ENCODE measurements around the gene CYP27B1. TPM values are rescaled to one million over a fixed set of nuclear protein-coding genes. Genes with fewer than 3 reads are reported as not detected.
A peak's percentile ranks its signal among the peaks of the same experiment; 100 is the strongest.

The CYP27B1 gene
- total RNA-seq, 3 donors from 2014 or later: 0.33 to 2.2 (median 0.48) TPM

GRCh38 chr12:57736741-57737466 is 30.0 kb downstream of the CYP27B1 start:
- Histone ChIP-seq H3K4me1 (peaks cover 9 to 15% of the 10 kb centered on the region in 2 donors), H3K4me3 (peak overlapping the region in 2 of 3 donors; percentile 44 to 67), H3K36me3 (no peaks in the 10 kb centered on the region), H3K9me3 (no peaks in the 10 kb centered on the region), H3K27ac (no peak overlapping the region), H3K27me3 (peaks cover 17 to 41% of the 10 kb centered on the region in 2 donors)
- no peak for DNase-seq (ENCODE audit: low spot score in 2 of 2)
- intact Hi-C loops (cut with DNase I; ENCODE audit: low total_unique reads): no loop called here
- no peak for TF ChIP-seq POLR2AphosphoS5 (IDR thresholded peaks at IDR 0.05)
- TF ChIP-seq POLR2A (IDR thresholded peaks at IDR 0.05): no peak
- TF ChIP-seq CTCF (IDR thresholded peaks at IDR 0.05): no peak

DNA sequence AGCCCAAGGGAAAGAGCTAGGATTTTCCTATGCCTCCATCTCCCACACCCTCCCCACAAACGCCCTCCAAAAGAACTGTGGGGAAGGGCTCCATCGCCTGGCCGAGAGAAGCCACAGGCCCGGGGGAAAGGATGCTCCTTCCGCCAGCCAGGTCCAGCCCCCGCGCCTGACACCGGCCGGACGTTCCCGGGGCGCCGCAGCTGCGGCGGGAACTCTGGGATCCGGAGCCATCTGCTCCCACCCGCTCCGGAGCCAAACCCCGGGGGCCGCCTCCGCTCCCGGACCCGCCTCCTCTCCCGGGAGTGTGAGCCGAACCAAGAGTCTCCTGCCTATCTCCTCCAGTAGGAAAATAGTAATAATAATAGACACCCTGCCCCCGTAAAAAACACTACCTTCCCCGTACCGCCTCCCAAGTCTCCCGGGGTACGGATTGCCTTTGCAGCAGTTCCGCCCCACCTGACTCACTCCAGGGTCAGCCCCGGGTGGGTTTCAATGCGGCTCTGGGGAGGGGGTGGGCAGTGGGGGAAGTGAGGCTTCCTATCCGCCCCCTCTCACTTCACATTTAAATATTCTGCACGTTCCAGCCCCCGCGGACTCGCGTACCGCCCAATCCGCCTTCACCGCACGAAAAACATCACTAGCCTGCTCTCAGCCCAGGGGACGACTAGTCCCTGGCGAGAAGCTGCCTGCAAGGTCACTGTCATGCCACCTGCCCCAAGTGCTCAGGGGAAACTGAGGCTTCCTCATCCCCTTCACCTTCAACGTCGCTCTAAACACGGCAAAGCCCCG is 30.7 kb downstream of the CYP27B1 start:
- no peaks in the 10 kb centered on the region for H3K9me3 ChIP-seq
- H3K4me1 ChIP-seq: peaks cover 9 to 15% of the 10 kb centered on the region in 2 donors
- H3K4me3 ChIP-seq: peak overlapping the region; percentile 1 to 67 (median 44)
- DNase-seq (ENCODE audit: low spot score in 2 of 2): no peak
- no peaks in the 10 kb centered on the region for H3K36me3 ChIP-seq
- intact Hi-C loops (cut with DNase I; ENCODE audit: low total_unique reads): no loop called here
- TF ChIP-seq POLR2A (IDR thresholded peaks at IDR 0.05): no peak
- TF ChIP-seq POLR2AphosphoS5 (IDR thresholded peaks at IDR 0.05): no peak
- no peak for TF ChIP-seq CTCF (IDR thresholded peaks at IDR 0.05)
- H3K27ac ChIP-seq: no peak overlapping the region
- peaks cover 17 to 41% of the 10 kb centered on the region in 2 donors for H3K27me3 ChIP-seq

DNA sequence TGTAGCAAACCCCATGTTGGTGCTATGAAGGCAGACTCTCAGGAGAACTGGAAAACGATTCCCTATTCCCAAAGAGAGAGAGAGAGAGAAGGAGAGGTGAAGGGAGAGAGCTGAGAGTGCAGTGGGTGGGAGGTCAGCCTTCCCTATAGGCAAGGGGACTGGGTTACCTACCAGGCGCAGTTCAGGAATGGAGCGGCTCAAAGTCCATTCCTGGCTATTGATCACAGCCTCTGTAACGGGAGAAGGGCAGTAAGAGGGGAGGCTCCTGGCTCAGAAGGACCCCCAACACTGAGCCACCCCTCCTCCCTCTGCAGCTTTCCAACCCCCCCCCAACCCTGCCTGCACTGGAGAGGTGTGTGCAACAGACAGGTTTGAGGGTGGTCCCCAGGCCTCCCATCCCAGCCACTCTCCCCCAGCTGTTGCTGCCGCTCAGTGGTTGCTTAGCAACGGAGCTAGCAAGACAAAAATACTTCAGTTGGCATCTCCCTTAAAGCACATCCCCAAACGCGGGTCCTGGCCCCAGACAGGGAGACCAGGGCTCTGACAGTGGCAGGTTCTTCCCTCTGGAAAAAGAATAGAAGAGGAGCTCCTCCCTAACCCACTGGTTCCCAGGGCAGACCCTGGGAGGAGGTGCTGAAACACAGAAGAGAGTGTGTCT is 31.6 kb downstream of the CYP27B1 start:
- intact Hi-C loops (cut with DNase I; ENCODE audit: low total_unique reads): no loop called here
- DNase-seq (ENCODE audit: low spot score in 2 of 2): no peak
- H3K4me1 ChIP-seq: peaks cover 9 to 15% of the 10 kb centered on the region in 2 donors
- no peak overlapping the region for H3K27ac ChIP-seq
- H3K4me3 ChIP-seq: peak overlapping the region in 2 of 3 donors; percentile 44 to 67
- H3K27me3 ChIP-seq: peaks cover 17 to 41% of the 10 kb centered on the region in 2 donors
- no peaks in the 10 kb centered on the region for H3K36me3 ChIP-seq
- H3K9me3 ChIP-seq: no peaks in the 10 kb centered on the region
- TF ChIP-seq POLR2A (IDR thresholded peaks at IDR 0.05) (no peak), POLR2AphosphoS5 (IDR thresholded peaks at IDR 0.05) (no peak), CTCF (IDR thresholded peaks at IDR 0.05) (no peak)

- TF ChIP-seq POLR2A (IDR thresholded peaks at IDR 0.05): no peak
- no peak for TF ChIP-seq POLR2AphosphoS5 (IDR thresholded peaks at IDR 0.05)
- TF ChIP-seq CTCF (IDR thresholded peaks at IDR 0.05): no peak
- peaks cover 17 to 38% of the 10 kb centered on the region in 2 donors for H3K27me3 ChIP-seq
Observed at GRCh38 chr12:57734591-57734990, 32.3 kb downstream of the CYP27B1 start.

More at GRCh38 chr12:57734591-57734990, 32.3 kb downstream of the CYP27B1 start:
- intact Hi-C loops (cut with DNase I; ENCODE audit: low total_unique reads): no loop called here
- H3K9me3 ChIP-seq: no peaks in the 10 kb centered on the region
- H3K27ac ChIP-seq: no peak overlapping the region
- no peaks in the 10 kb centered on the region for H3K36me3 ChIP-seq
- peaks cover 9 to 15% of the 10 kb centered on the region in 2 donors for H3K4me1 ChIP-seq
- H3K4me3 ChIP-seq: no peak overlapping the region
- DNase-seq (ENCODE audit: low spot score in 2 of 2): no peak

Measured in breast epithelium (tissue), 4 donors.